Stimulated activated CD8-positive, alpha-beta memory T cell treated with anti-CD3 and anti-CD28 coated beads, Interleukin-4, amount 100 ng/mL, for 48 hours (primary cell): ENCODE results near the gene MCUB.
"Not testable (repeated sequence)": the region's sequence is repeated elsewhere in the genome, so short reads cannot be mapped to it uniquely, and the experiment has no call there.

Experiments used
- DNase-seq: peaks from one replicate; pipeline ENCODE4 v3.0.0-alpha.2; 2020

The MCUB gene

GRCh38 chr4:109631532-109632108, 71.6 kb downstream of the MCUB start:
- no peak for DNase-seq

GRCh38 chr4:109640644-109641043, 80.6 kb downstream of the MCUB start:
- DNase-seq, result no peak

GRCh38 chr4:109645874-109646710, 86.0 kb downstream of the MCUB start:
- DNase-seq, result no peak

- no peak for DNase-seq
These were observed 88.4 kb downstream of the MCUB start for GRCh38 chr4:109648266-109648996.

GRCh38 chr4:109648997-109649575, 89.0 kb downstream of the MCUB start:
- DNase-seq, result no peak

- DNase-seq, result no peak
These were observed 89.8 kb downstream of the MCUB start for GRCh38 chr4:109649872-109650271.

GRCh38 chr4:109655396-109655795, 95.3 kb downstream of the MCUB start:
- DNase-seq, result no peak

- DNase-seq, result no peak
These were observed 97.9 kb downstream of the MCUB start for GRCh38 chr4:109657854-109658418.

- DNase-seq, result no peak
These were observed 98.9 kb downstream of the MCUB start for GRCh38 chr4:109658871-109659410.

- no peak for DNase-seq
These were observed 102.1 kb downstream of the MCUB start for GRCh38 chr4:109662116-109662515.

GRCh38 chr4:109662771-109663170, 102.7 kb downstream of the MCUB start:
- DNase-seq, result no peak

- DNase-seq, result no peak
These were observed 105.9 kb downstream of the MCUB start for GRCh38 chr4:109665783-109666485.

- no peak for DNase-seq
These were observed 111.3 kb downstream of the MCUB start for GRCh38 chr4:109671350-109671749.

- DNase-seq, result no peak
These were observed 112.3 kb downstream of the MCUB start for GRCh38 chr4:109672169-109672930.

- DNase-seq, result no peak
These were observed 113.3 kb downstream of the MCUB start for GRCh38 chr4:109673303-109673702.

- no peak for DNase-seq
These were observed 115.1 kb downstream of the MCUB start for GRCh38 chr4:109675181-109675580.

- DNase-seq, result no peak
These were observed 115.8 kb downstream of the MCUB start for GRCh38 chr4:109675843-109676242.

- no peak for DNase-seq
These were observed 116.8 kb downstream of the MCUB start for GRCh38 chr4:109676886-109677285.

GRCh38 chr4:109678472-109678871, 118.4 kb downstream of the MCUB start:
- DNase-seq, result not testable (repeated sequence)

- DNase-seq, result not testable (repeated sequence)
These were observed 118.9 kb downstream of the MCUB start for GRCh38 chr4:109678925-109679324.

GRCh38 chr4:109682875-109683274, 122.8 kb downstream of the MCUB start:
- no peak for DNase-seq
